Measurements from ENCODE around the gene ZSCAN26.

- peak in 1 of 6 experiments; percentile 1 for TF ChIP-seq CTCF (IDR thresholded peaks at IDR 0.05)
- TF ChIP-seq POLR2A (IDR thresholded peaks at IDR 0.05), result peak in 1 of 2 donors; percentile 57
Measured at GRCh38 chr6:28266962-28267694, at the start of gene ZSCAN26.
